Liver (tissue), 9 donors: Measurements from ENCODE around the gene RGL2. TPM values are rescaled to one million over a fixed set of nuclear protein-coding genes. Genes with fewer than 3 reads are reported as not detected.
"Not testable (repeated sequence)": the region's sequence is repeated elsewhere in the genome, so short reads cannot be mapped to it uniquely, and the experiment has no call there.

ENCODE experiments used
- DNase-seq: peaks from one replicate; pipeline ENCODE4 v3.0.0-alpha.2; 2017; ENCODE audit warnings: low spot score
- H3K27ac ChIP-seq, 2 donors: one replicate each; pipeline ENCODE4 v1.7.0; 2013; ENCODE audit warnings: inconsistent platforms in 2 of 2, low read length in 2 of 2, control low read depth in 1 of 2, low read depth in 1 of 2, mild to moderate bottlenecking in 1 of 2
- H3K27me3 ChIP-seq, 4 donors: one replicate each; pipeline versions ENCODE4 v1.6.1 to v1.7.0; 2013; ENCODE audit warnings: low read length in 3 of 4, inconsistent platforms in 1 of 4, mild to moderate bottlenecking in 1 of 4, moderate library complexity in 1 of 4; ENCODE audit not compliant: control insufficient read depth in 4 of 4, insufficient read depth in 4 of 4
- H3K36me3 ChIP-seq, 4 donors: one replicate each; pipeline versions ENCODE4 v1.6.1 to v1.7.0; 2013; ENCODE audit warnings: low read length in 3 of 4, mild to moderate bottlenecking in 3 of 4, low read depth in 1 of 4, moderate library complexity in 1 of 4; ENCODE audit not compliant: control insufficient read depth in 4 of 4, insufficient read depth in 3 of 4
- H3K4me1 ChIP-seq, 4 donors: one replicate each; pipeline versions ENCODE4 v1.6.1 to v1.7.0; 2013; ENCODE audit warnings: low read length in 3 of 4, mild to moderate bottlenecking in 3 of 4, moderate library complexity in 1 of 4; ENCODE audit not compliant: control insufficient read depth in 4 of 4, insufficient read depth in 4 of 4
- H3K4me3 ChIP-seq, 3 donors: one replicate each; pipeline versions ENCODE4 v1.6.1 to v1.7.0; 2013; ENCODE audit warnings: low read length in 3 of 3, control low read depth in 1 of 3, low read depth in 1 of 3, mild to moderate bottlenecking in 1 of 3
- H3K9ac ChIP-seq, 2 donors: one replicate each; pipeline ENCODE4 v1.7.0; 2013; ENCODE audit warnings: low read length in 2 of 2, mild to moderate bottlenecking in 2 of 2, moderate library complexity in 2 of 2, control low read depth in 1 of 2, low read depth in 1 of 2
- H3K9me3 ChIP-seq, 4 donors: one replicate each; pipeline versions ENCODE4 v1.6.1 to v1.7.0; 2013; ENCODE audit warnings: low read length in 3 of 4; ENCODE audit not compliant: control insufficient read depth in 4 of 4
- EGR1 ChIP-seq, 2 donors: IDR thresholded peaks; 2 replicates each; pipeline ENCODE4 v1.6.1; 2016 to 2018; ENCODE audit warnings: antibody characterized with exemption in 2 of 2, low read depth in 2 of 2
- FOXA1 ChIP-seq: IDR thresholded peaks from 2 replicates; pipeline ENCODE4 v1.6.1; 2016; ENCODE audit warnings: antibody characterized with exemption
- FOXA2 ChIP-seq: IDR thresholded peaks from 2 replicates; pipeline ENCODE4 v1.6.1; 2016; ENCODE audit warnings: antibody characterized with exemption
- GABPA ChIP-seq, 2 donors: IDR thresholded peaks in 1 of 2; conservative IDR thresholded peaks in 1 of 2; 2 replicates each; pipeline ENCODE4 v1.6.1; 2016; ENCODE audit warnings: antibody characterized with exemption in 2 of 2, mild to moderate bottlenecking in 1 of 2, moderate library complexity in 1 of 2
- HNF4A ChIP-seq, 2 donors: conservative IDR thresholded peaks; 2 replicates each; pipeline ENCODE4 v1.6.1; 2016; ENCODE audit warnings: antibody characterized with exemption in 2 of 2, mild to moderate bottlenecking in 2 of 2
- HNF4G ChIP-seq: IDR thresholded peaks from 2 replicates; pipeline ENCODE4 v1.6.1; 2016; ENCODE audit warnings: antibody characterized with exemption
- JUND ChIP-seq, 2 donors: IDR thresholded peaks; 2 replicates each; pipeline ENCODE4 v1.6.1; 2016; ENCODE audit warnings: antibody characterized with exemption in 2 of 2
- RAD21 ChIP-seq, 2 donors: IDR thresholded peaks; 2 replicates each; pipeline ENCODE4 v1.6.1; 2016; ENCODE audit warnings: antibody characterized with exemption in 2 of 2, mild to moderate bottlenecking in 2 of 2
- REST ChIP-seq: IDR thresholded peaks from 2 replicates; pipeline ENCODE4 v1.6.1; 2016; ENCODE audit warnings: antibody characterized with exemption, mild to moderate bottlenecking
- TAF1 ChIP-seq: conservative IDR thresholded peaks from 2 replicates; pipeline ENCODE4 v1.6.1; 2016; ENCODE audit warnings: antibody characterized with exemption, mild to moderate bottlenecking
- YY1 ChIP-seq: IDR thresholded peaks from 2 replicates; pipeline ENCODE4 v1.6.1; 2016; ENCODE audit warnings: antibody characterized with exemption, mild to moderate bottlenecking
- ZBTB33 ChIP-seq: IDR thresholded peaks from 2 replicates; pipeline ENCODE4 v1.6.1; 2016; ENCODE audit warnings: antibody characterized with exemption
- WGBS: extraction: QIAGEN DNeasy Blood & Tissue Kit; methylation state at CpG from one replicate; pipeline ENCODE4 v1.1.7; 2013; 5-methylcytosine and 5-hydroxymethylcytosine counted together
- polyA plus RNA-seq, 2 donors: library from polyadenylated mRNA; stranded (reverse) in 1 of 2; unstranded in 1 of 2; fragments of 200-250 nt in 1 of 2; fragments of >200 nt in 1 of 2; fragmentation: Nextera tagmentation in 1 of 2; extraction: Ambion mirVana in 1 of 2; gene quantifications; one replicate each; pipeline versions ENCODE4 v1.2.1 to v1.2.3, GENCODE V29; 2013 to 2015
- total RNA-seq, 2 donors: library from RNA; depleted of rRNA; stranded (reverse); fragments of >200 nt; gene quantifications; one replicate each; pipeline ENCODE4 v1.2.3, GENCODE V29; 2014
- TF ChIP-seq, protein P1 (sequence below): fragments of 150-350 bp; IDR thresholded peaks from 2 replicates; pipeline ENCODE4 v1.5.1; 2017; ENCODE audit warnings: improper control_type of control experiment, low read depth, low read length; ENCODE audit not compliant: missing input control
- donor health status: healthy.
- donor health status: healthy.
- donor health status: healthy.
- donor health status: healthy.
- donor health status: healthy.

The RGL2 gene, protein sequence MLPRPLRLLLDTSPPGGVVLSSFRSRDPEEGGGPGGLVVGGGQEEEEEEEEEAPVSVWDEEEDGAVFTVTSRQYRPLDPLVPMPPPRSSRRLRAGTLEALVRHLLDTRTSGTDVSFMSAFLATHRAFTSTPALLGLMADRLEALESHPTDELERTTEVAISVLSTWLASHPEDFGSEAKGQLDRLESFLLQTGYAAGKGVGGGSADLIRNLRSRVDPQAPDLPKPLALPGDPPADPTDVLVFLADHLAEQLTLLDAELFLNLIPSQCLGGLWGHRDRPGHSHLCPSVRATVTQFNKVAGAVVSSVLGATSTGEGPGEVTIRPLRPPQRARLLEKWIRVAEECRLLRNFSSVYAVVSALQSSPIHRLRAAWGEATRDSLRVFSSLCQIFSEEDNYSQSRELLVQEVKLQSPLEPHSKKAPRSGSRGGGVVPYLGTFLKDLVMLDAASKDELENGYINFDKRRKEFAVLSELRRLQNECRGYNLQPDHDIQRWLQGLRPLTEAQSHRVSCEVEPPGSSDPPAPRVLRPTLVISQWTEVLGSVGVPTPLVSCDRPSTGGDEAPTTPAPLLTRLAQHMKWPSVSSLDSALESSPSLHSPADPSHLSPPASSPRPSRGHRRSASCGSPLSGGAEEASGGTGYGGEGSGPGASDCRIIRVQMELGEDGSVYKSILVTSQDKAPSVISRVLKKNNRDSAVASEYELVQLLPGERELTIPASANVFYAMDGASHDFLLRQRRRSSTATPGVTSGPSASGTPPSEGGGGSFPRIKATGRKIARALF
- 10 to 100 TPM; 16.7 to 17.8 TPM for total RNA-seq
- 10 to 100 TPM; 16.8 to 22.8 TPM for polyA plus RNA-seq

DNA sequence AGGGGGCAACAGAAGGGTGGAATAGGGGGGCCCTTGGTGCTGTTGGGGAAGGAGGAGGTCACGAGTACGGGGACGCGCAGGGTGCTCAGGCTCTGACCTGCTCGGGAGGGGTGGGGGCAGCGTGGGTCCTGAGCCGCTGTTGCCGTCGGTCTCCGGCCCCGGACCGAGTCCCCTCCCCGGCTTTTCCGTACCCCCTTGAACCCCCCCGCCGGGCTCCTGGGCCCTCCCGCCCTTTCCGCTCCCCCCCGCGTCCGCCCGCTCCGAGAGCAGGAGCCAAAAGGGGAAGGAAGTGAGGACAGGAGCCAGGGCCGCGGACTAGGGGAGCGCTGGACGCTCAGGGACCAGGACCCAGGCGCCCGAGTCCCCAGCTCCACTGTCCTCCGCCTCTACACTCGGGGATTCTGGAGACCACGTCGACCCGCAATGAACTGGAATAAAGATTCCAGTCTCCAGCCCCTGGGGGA lies at the start of gene RGL2:
Gene RGL2, minus strand, starts transcription at position 170 of the 464 bp plus-strand sequence. CDS start 332 bp downstream, outside the sequence.
- no peak for TF ChIP-seq EGR1 (IDR thresholded peaks at IDR 0.05; ENCODE audit: low read depth in 2 of 2)
- TF ChIP-seq REST: no peak
- TF ChIP-seq FOXA1: no peak
- no peak for TF ChIP-seq TAF1
- TF ChIP-seq, protein P1, sequence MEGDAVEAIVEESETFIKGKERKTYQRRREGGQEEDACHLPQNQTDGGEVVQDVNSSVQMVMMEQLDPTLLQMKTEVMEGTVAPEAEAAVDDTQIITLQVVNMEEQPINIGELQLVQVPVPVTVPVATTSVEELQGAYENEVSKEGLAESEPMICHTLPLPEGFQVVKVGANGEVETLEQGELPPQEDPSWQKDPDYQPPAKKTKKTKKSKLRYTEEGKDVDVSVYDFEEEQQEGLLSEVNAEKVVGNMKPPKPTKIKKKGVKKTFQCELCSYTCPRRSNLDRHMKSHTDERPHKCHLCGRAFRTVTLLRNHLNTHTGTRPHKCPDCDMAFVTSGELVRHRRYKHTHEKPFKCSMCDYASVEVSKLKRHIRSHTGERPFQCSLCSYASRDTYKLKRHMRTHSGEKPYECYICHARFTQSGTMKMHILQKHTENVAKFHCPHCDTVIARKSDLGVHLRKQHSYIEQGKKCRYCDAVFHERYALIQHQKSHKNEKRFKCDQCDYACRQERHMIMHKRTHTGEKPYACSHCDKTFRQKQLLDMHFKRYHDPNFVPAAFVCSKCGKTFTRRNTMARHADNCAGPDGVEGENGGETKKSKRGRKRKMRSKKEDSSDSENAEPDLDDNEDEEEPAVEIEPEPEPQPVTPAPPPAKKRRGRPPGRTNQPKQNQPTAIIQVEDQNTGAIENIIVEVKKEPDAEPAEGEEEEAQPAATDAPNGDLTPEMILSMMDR: no peak
- TF ChIP-seq HNF4G: no peak
- no peak for TF ChIP-seq JUND (IDR thresholded peaks at IDR 0.05)
- no peak for TF ChIP-seq GABPA (IDR thresholded peaks at IDR 0.05 in 1 of 2, conservative IDR thresholded peaks at IDR 0.05 in 1 of 2)
- no peak for TF ChIP-seq ZBTB33
- WGBS: under 1% methylated on average over 34 of the region's 34 CpGs
- DNase-seq: no peak
- H3K9me3 ChIP-seq: no peaks in the 10 kb centered on the region
- H3K4me3 ChIP-seq: peak within 1 kb of the TSS; percentile 64 to 99 (median 89)
- H3K9ac ChIP-seq: peak within 1 kb of the TSS; percentile 82 to 91
- no peaks in the 10 kb centered on the region for H3K27me3 ChIP-seq
- peak within 1 kb of the TSS; percentile 95 to 98 for H3K27ac ChIP-seq
- H3K36me3 ChIP-seq: peaks cover 0 to 21% (median 14%) of the 10 kb centered on the region in 4 donors
- peaks cover 8 to 30% (median 25%) of the 10 kb centered on the region in 4 donors for H3K4me1 ChIP-seq

- H3K9me3 ChIP-seq: no peaks in the 10 kb centered on the region
- no peak for DNase-seq
- H3K9ac ChIP-seq: no peak overlapping the region
- no peaks in the 10 kb centered on the region for H3K36me3 ChIP-seq
- H3K4me1 ChIP-seq: no peaks in the 10 kb centered on the region
- WGBS: 92% methylated on average over 5 of the region's 5 CpGs
- TF ChIP-seq FOXA1 (no peak), TAF1 (no peak), JUND (IDR thresholded peaks at IDR 0.05) (no peak), HNF4A (conservative IDR thresholded peaks at IDR 0.05) (no peak), FOXA2 (no peak), RAD21 (IDR thresholded peaks at IDR 0.05) (no peak), HNF4G (no peak), YY1 (no peak), GABPA (IDR thresholded peaks at IDR 0.05 in 1 of 2, conservative IDR thresholded peaks at IDR 0.05 in 1 of 2) (no peak)
- H3K27ac ChIP-seq: no peak overlapping the region
- no peak overlapping the region for H3K4me3 ChIP-seq
- H3K27me3 ChIP-seq: no peaks in the 10 kb centered on the region
These were observed 49.1 kb upstream of the RGL2 start for GRCh38 chr6:33347816-33348215.

GRCh38 chr6:33346972-33347371 lies 48.2 kb upstream of the RGL2 start:
- H3K27me3 ChIP-seq, H3K4me3 ChIP-seq, DNase-seq, H3K27ac ChIP-seq, H3K4me1 ChIP-seq, H3K9ac ChIP-seq, H3K9me3 ChIP-seq, H3K36me3 ChIP-seq: not testable (repeated sequence)
- WGBS: 93% methylated on average over 5 of the region's 5 CpGs
